Stimulated activated CD4-positive, alpha-beta T cell treated with anti-CD3 and anti-CD28 coated beads, TNF-alpha, amount 100 ng/mL, for 48 hours (primary cell): ENCODE measurements around the gene STAM.
"Not testable (repeated sequence)": the region's sequence is repeated elsewhere in the genome, so short reads cannot be mapped to it uniquely, and the experiment has no call there.

Source experiments
- DNase-seq, 3 donors: peaks; one replicate each; pipeline ENCODE4 v3.0.0-alpha.2; 2020; ENCODE audit warnings: low read depth in 3 of 3

STAM gene

GRCh38 chr10:17643755-17644484 is at the start of gene STAM:
Gene STAM (plus strand): TSS chr10:17644151. CDS start chr10:17644340, 189 bp downstream.
- peak; percentile 84 for DNase-seq

- no peak for DNase-seq
Measured at GRCh38 chr10:17597386-17597785, 46.6 kb upstream of the STAM start.

- DNase-seq = no peak
Measured at GRCh38 chr10:17599089-17599488, 44.9 kb upstream of the STAM start.

- no peak for DNase-seq
Measured at GRCh38 chr10:17605936-17606335, 38.0 kb upstream of the STAM start.

GRCh38 chr10:17606547-17607040 is 37.4 kb upstream of the STAM start:
- DNase-seq = no peak

- no peak for DNase-seq
Measured at GRCh38 chr10:17607060-17607459, 36.9 kb upstream of the STAM start.

GRCh38 chr10:17607603-17608332 is 36.2 kb upstream of the STAM start:
- peak in 1 of 3 donors; percentile 7 for DNase-seq

- no peak for DNase-seq
Measured at GRCh38 chr10:17609523-17610079, 34.4 kb upstream of the STAM start.

GRCh38 chr10:17616403-17617030 is 27.4 kb upstream of the STAM start:
- peak in 1 of 3 donors; percentile 14 for DNase-seq

GRCh38 chr10:17617031-17617911 is 26.7 kb upstream of the STAM start, which contains the start of gene HACD1:
Gene HACD1 (minus strand): TSS chr10:17617374. CDS start chr10:17617339, 35 bp downstream.
- DNase-seq = peak; percentile 23 to 33 (median 25)

GRCh38 chr10:17622061-17622460 is 21.9 kb upstream of the STAM start:
- DNase-seq = no peak

- no peak for DNase-seq
Measured at GRCh38 chr10:17624996-17625395, 19.0 kb upstream of the STAM start.

- DNase-seq = no peak
Measured at GRCh38 chr10:17626656-17627055, 17.3 kb upstream of the STAM start.

GRCh38 chr10:17632590-17632989 is 11.4 kb upstream of the STAM start:
- DNase-seq = not testable (repeated sequence)

- no peak for DNase-seq
Measured at GRCh38 chr10:17633353-17633752, 10.6 kb upstream of the STAM start.

- DNase-seq = no peak
Measured at GRCh38 chr10:17637869-17638268, 6.1 kb upstream of the STAM start.

GRCh38 chr10:17640331-17640816 is 3.6 kb upstream of the STAM start:
- DNase-seq = no peak

GRCh38 chr10:17643339-17643754 is 604 bp upstream of the STAM start:
- no peak for DNase-seq

- no peak for DNase-seq
Measured at GRCh38 chr10:17644485-17644943, 563 bp downstream of the STAM start.

GRCh38 chr10:17645621-17646345 is 1.8 kb downstream of the STAM start:
- no peak for DNase-seq
